Measurements from ENCODE around the gene TSR3.

DNA sequence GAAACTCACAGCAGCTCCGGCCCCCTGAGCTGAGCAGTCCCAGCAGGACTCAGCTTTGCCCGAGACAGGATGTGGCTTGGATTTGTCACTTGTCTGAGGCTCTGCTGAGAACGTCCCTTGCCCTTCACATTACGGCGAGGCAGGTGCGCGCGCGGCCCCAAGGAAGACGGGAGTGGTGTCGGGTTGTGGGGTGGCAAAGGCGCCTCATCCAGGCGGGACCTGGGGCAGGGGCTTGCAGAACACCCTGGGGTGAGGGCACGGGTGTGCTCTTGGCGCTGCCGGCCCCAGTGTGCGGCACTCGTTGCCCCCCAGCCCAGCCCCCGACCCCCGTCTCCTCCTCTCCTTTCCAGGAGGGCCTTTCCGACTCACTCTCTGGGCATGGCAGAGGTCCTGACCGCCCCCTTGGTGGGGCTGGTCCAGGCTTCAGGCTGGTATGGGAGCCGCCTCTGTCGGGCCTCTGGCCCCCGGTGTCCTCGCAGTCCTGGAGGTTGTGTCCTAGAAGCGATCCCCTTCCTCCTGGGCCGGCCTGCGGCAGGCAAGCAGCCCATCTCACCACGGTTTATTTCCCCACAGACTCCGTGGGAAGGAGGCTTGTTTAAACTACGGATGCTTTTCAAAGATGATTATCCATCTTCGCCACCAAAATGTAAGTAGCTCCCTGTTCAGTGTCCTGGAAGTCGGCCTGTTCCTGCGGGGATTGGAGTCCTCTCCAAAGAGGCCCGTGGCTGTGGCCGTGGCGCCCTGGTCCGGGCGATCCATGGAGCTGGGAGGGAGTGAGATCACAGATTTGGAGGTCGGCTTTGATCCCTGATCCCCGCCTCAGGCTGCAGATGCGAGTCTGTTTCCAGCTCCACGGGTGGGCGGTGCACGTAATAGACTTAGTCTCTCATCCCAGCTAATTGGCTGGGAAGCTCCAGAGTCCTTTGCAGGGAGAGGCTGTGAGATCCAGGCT, 36.3 kb downstream of the TSR3 start:
- TF ChIP-seq, protein P1, sequence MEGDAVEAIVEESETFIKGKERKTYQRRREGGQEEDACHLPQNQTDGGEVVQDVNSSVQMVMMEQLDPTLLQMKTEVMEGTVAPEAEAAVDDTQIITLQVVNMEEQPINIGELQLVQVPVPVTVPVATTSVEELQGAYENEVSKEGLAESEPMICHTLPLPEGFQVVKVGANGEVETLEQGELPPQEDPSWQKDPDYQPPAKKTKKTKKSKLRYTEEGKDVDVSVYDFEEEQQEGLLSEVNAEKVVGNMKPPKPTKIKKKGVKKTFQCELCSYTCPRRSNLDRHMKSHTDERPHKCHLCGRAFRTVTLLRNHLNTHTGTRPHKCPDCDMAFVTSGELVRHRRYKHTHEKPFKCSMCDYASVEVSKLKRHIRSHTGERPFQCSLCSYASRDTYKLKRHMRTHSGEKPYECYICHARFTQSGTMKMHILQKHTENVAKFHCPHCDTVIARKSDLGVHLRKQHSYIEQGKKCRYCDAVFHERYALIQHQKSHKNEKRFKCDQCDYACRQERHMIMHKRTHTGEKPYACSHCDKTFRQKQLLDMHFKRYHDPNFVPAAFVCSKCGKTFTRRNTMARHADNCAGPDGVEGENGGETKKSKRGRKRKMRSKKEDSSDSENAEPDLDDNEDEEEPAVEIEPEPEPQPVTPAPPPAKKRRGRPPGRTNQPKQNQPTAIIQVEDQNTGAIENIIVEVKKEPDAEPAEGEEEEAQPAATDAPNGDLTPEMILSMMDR (IDR thresholded peaks at IDR 0.05; ENCODE audit: insufficient read depth, low read length, poor library complexity, severe bottlenecking), result no peak
- no peak for TF ChIP-seq EZH2phosphoT487 (conservative IDR thresholded peaks at IDR 0.05; ENCODE audit: low read length)
